Measurements from ENCODE around the gene RIMBP2. TPM values are rescaled to one million over a fixed set of nuclear protein-coding genes. Genes with fewer than 3 reads are reported as not detected.

Gene RIMBP2
- total and polyA plus RNA-seq, 5 donors, result 0.05 to 0.28 TPM; not detected in 3

DNA sequence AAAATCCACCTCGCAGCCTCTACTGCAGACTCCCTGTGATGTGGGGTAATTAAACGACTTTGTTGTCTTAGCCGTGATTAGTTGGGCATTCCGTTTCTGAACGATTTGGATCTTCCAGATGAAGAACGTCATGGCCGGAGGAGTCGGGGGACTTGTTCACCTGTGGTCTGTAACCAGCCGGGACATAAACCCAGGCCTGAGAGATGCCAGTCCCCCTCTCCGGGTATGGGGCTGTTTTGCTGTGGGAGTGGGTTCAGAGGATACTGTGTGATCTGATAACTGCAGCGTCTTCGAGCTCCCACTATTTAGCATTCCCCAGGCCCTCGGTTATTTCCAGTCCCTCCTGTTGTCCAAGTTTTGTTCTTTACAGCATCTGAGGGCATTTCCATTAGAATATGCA is 282.3 kb downstream of the RIMBP2 start:
- 94% methylated on average over 13 of the region's 13 CpGs for WGBS
- Histone ChIP-seq H3K27me3 (ENCODE audit: control insufficient read depth, insufficient read depth) (no peaks in the 10 kb centered on the region), H3K4me3 (ENCODE audit: low read length) (no peak overlapping the region), H3K4me1 (ENCODE audit: control insufficient read depth, insufficient read depth, low read length) (no peaks in the 10 kb centered on the region), H3K27ac (ENCODE audit: low read length) (no peak overlapping the region), H3K9me3 (ENCODE audit: control insufficient read depth, low read length) (no peaks in the 10 kb centered on the region)
- DNase-seq, result no peak
- ATAC-seq, result no peak
- intact Hi-C loops (cut with DNase I), result no loop called here

DNA sequence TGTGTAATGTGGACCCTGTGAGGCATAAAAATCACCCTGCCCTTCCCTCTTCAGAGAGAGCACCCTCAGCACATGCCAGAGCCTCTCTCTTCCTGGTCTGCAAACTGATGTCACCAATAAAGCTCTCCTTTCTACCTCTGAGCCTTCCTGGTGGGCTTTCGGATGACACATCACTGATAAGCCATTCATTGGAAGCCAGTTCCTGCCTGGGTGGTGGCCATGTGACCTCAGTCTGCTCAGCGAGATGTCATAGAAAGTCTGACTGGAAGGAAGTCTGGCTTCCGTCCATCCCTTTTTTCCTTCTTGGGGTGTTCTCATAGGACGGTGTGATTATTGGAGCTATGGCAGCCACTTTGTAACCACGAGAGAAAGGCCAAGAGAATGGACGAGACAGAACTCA is 282.7 kb downstream of the RIMBP2 start:
- 76% methylated on average over 6 of the region's 6 CpGs for WGBS
- H3K27ac ChIP-seq (ENCODE audit: low read length), result no peak overlapping the region
- H3K9me3 ChIP-seq (ENCODE audit: control insufficient read depth, low read length), result no peaks in the 10 kb centered on the region
- DNase-seq (no peak), ATAC-seq (no peak)
- no peaks in the 10 kb centered on the region for H3K4me1 ChIP-seq (ENCODE audit: control insufficient read depth, insufficient read depth, low read length)
- intact Hi-C loops (cut with DNase I), result no loop called here
- no peaks in the 10 kb centered on the region for H3K27me3 ChIP-seq (ENCODE audit: control insufficient read depth, insufficient read depth)
- H3K4me3 ChIP-seq (ENCODE audit: low read length), result no peak overlapping the region

DNA sequence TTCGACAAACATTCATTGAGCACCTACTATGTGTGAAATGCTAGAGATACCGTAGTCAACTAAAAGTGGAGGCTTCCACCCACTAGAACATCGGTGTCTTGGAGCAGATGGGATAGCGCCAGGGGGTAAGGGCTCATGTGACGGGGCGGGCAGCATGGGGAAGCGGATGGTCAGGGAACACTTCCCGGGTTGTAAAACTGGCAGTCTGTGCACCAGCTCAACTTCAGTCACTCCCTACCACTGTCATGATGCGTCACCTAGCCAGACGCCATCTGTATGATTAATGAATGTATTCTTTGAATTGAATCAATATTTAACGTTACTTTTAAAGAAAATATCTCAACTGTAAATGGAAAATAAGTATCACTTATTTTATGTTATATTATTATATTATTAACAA is 284.9 kb downstream of the RIMBP2 start:
- H3K4me1 ChIP-seq (ENCODE audit: control insufficient read depth, insufficient read depth, low read length), result no peaks in the 10 kb centered on the region
- no peak overlapping the region for H3K4me3 ChIP-seq (ENCODE audit: low read length)
- H3K27ac ChIP-seq (ENCODE audit: low read length), result no peak overlapping the region
- intact Hi-C loops (cut with DNase I), result no loop called here
- H3K27me3 ChIP-seq (ENCODE audit: control insufficient read depth, insufficient read depth), result no peaks in the 10 kb centered on the region
- DNase-seq (no peak), ATAC-seq (no peak)
- H3K9me3 ChIP-seq (ENCODE audit: control insufficient read depth, low read length), result no peaks in the 10 kb centered on the region
- WGBS, result 91% methylated on average over 11 of the region's 11 CpGs

DNA sequence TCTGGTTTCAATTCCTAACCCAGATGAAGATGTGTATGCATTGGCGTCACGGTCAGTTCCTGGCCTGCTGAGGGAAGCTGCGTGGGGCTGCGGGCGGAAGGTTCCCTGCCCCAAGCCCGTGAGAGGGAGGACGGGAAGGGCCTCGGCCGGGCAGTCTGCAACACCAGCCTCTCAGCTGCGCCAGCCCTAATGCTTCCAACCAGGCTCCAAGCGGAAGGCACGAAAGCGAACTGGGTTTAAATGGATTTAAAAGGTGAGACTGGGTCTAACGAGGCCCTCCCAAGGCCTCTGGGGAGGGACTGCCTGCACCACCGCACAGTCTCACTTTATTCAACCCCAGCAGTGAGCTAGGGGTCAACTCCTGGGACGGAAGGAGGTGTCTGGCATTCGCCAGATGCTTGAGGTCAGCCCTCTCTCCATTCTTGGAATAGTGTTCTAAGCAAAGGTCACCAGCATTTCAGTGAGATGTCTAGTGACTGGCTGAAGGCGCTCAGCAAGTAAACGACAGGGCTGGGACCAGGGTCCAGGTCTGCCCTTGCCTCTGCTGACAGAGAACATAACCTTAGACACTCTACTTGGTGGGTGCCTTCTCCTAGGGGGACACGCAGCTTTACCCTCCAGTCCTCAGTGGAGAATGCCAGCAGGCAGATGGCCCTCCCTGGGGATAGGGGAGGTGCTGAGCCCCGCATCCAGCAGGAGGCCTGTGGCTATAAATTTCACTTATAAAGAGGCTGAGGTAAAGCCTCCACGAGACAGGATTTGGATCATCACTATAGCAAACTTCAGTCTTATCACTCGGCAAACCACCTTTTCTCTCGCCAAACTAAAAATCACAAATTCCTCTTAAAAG is 286.2 kb downstream of the RIMBP2 start:
- ATAC-seq (no peak), DNase-seq (no peak)
- no peaks in the 10 kb centered on the region for H3K27me3 ChIP-seq (ENCODE audit: control insufficient read depth, insufficient read depth)
- WGBS, result 69% methylated on average over 24 of the region's 24 CpGs
- H3K4me1 ChIP-seq (ENCODE audit: control insufficient read depth, insufficient read depth, low read length), result no peaks in the 10 kb centered on the region
- no peak overlapping the region for H3K4me3 ChIP-seq (ENCODE audit: low read length)
- H3K27ac ChIP-seq (ENCODE audit: low read length), result no peak overlapping the region
- intact Hi-C loops (cut with DNase I), result no loop called here
- no peaks in the 10 kb centered on the region for H3K9me3 ChIP-seq (ENCODE audit: control insufficient read depth, low read length)

DNA sequence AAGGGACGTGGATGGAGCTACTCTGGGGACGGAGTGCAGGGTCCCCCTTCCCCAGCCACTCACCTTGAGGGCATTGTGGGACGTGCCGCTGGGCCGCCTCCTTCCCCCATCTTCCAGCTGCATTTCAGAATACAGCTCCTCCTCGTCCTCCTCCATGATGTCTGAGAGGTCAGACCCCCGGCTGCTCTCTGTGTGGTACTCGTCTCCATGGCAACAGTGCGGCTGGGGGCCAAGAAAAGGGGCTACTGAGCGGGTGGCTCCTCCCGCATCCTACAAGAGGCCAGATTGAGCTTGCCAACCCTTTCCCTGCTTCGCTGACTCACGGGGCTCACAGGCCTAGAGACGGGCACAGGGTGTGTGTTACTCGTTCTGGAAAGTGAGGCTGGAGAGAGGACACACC is 288.0 kb downstream of the RIMBP2 start:
- no peak overlapping the region for H3K4me3 ChIP-seq (ENCODE audit: low read length)
- intact Hi-C loops (cut with DNase I), result no loop called here
- no peaks in the 10 kb centered on the region for H3K27me3 ChIP-seq (ENCODE audit: control insufficient read depth, insufficient read depth)
- no peak overlapping the region for H3K27ac ChIP-seq (ENCODE audit: low read length)
- DNase-seq (no peak), ATAC-seq (no peak)
- H3K9me3 ChIP-seq (ENCODE audit: control insufficient read depth, low read length), result no peaks in the 10 kb centered on the region
- no peaks in the 10 kb centered on the region for H3K4me1 ChIP-seq (ENCODE audit: control insufficient read depth, insufficient read depth, low read length)
- WGBS, result 55% methylated on average over 15 of the region's 15 CpGs

DNA sequence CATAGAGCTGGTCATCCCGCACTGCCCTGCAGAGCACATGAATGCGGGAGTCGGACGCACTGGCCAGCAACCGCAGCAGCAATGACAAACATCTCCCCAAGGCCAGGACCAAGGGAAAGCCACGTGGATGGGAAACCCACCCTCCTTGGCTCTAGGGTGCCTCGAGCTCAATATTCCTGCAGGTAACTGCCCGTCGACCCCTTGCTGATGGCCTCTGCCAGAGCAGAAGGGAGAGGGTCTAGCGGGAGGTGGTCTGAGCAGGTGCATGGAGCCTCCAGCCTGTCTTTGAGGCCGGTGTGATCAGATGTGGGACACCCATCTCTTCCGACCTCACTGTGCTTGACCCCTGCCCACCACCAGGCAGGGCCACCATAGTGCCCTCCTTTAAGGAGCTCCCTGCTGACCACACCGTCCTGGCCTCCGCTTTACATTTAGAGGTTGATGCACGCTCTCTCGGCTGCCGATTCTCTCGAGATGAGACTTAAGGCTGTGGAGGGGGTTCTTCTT is 288.7 kb downstream of the RIMBP2 start:
- Histone ChIP-seq H3K4me1 (ENCODE audit: control insufficient read depth, insufficient read depth, low read length) (no peaks in the 10 kb centered on the region), H3K27ac (ENCODE audit: low read length) (no peak overlapping the region), H3K9me3 (ENCODE audit: control insufficient read depth, low read length) (no peaks in the 10 kb centered on the region), H3K4me3 (ENCODE audit: low read length) (no peak overlapping the region), H3K27me3 (ENCODE audit: control insufficient read depth, insufficient read depth) (no peaks in the 10 kb centered on the region)
- 86% methylated on average over 18 of the region's 18 CpGs for whole genome bisulfite sequencing
- ATAC-seq (no peak), DNase-seq (no peak)
- intact Hi-C loops (cut with DNase I), result no loop called here

DNA sequence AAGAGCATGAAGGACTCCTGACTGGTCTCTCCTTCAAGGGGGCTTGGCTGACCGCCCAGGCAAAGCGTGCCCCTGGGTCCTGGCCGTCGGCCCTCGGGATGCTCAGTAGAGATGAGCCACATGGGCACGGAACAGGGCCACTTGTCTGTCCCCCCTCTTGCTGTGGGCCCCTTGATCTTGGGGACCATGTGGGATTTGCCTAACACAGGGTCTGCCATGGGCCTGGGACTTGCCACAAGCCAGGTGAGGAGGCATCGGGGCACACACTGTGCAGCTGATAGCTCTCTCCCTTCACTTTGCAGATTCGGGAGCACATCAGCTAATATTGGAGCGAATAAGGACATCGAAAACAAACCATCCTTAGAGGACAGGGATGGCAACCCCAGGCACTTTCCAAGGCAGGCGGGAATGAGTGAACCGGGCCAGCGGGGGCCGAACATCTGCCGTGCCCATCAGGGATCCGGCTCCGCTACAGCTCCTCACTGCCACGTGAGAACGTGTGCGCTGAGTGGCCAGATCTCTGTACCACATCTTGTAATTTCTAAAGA is 290.3 kb downstream of the RIMBP2 start:
- WGBS, result 90% methylated on average over 20 of the region's 20 CpGs
- intact Hi-C loops (cut with DNase I), result no loop called here
- ATAC-seq (no peak), DNase-seq (no peak)
- H3K9me3 ChIP-seq (ENCODE audit: control insufficient read depth, low read length), result no peaks in the 10 kb centered on the region
- H3K4me1 ChIP-seq (ENCODE audit: control insufficient read depth, insufficient read depth, low read length), result no peaks in the 10 kb centered on the region
- H3K27ac ChIP-seq (ENCODE audit: low read length), result no peak overlapping the region
- no peaks in the 10 kb centered on the region for H3K27me3 ChIP-seq (ENCODE audit: control insufficient read depth, insufficient read depth)
- no peak overlapping the region for H3K4me3 ChIP-seq (ENCODE audit: low read length)

DNA sequence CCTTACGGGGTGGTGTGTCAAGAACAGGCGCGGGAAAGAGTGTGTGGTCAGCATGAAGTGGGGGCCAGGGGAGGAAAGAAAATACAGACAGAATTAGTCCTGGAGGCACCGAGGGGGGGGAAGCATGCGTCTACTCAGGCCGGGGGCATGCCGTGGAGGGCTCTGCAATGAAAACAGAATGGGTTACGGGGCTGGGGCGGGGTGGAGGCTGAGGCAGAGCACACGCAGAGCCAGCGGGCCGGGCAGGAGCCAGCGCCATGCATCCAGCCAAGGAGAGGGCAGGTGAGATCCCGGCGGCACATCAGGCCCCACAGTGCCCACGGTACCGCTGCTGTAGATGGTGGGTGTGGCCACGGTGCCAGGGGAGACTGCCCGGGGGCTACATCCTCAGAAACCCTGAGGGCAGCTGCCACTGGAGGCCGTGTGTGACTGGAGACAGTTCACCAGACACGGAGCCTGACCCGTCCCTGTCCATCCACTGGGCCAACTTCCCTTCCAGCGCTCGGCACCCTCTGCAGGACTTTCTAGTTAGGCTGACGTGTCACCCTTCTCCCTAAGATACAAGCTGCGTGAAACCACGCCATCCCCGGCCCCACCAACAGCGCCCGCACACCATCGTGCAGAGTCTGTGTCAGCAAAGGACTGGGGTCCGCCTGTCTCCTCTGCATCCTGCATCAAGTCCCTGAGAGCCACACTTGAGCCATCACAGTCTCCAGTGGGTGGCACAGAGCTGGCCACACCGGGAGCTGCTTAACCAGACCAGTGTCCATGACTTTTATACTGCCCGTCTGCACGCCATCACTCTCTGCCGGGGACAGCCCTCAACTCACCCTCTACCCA is 291.0 kb downstream of the RIMBP2 start:
- WGBS, result 89% methylated on average over 36 of the region's 36 CpGs
- ATAC-seq, result no peak
- no peak overlapping the region for H3K27ac ChIP-seq (ENCODE audit: low read length)
- H3K4me3 ChIP-seq (ENCODE audit: low read length), result no peak overlapping the region
- H3K9me3 ChIP-seq (ENCODE audit: control insufficient read depth, low read length), result no peaks in the 10 kb centered on the region
- intact Hi-C loops (cut with DNase I), result no loop called here
- no peaks in the 10 kb centered on the region for H3K27me3 ChIP-seq (ENCODE audit: control insufficient read depth, insufficient read depth)
- no peak for DNase-seq
- H3K4me1 ChIP-seq (ENCODE audit: control insufficient read depth, insufficient read depth, low read length), result no peaks in the 10 kb centered on the region

DNA sequence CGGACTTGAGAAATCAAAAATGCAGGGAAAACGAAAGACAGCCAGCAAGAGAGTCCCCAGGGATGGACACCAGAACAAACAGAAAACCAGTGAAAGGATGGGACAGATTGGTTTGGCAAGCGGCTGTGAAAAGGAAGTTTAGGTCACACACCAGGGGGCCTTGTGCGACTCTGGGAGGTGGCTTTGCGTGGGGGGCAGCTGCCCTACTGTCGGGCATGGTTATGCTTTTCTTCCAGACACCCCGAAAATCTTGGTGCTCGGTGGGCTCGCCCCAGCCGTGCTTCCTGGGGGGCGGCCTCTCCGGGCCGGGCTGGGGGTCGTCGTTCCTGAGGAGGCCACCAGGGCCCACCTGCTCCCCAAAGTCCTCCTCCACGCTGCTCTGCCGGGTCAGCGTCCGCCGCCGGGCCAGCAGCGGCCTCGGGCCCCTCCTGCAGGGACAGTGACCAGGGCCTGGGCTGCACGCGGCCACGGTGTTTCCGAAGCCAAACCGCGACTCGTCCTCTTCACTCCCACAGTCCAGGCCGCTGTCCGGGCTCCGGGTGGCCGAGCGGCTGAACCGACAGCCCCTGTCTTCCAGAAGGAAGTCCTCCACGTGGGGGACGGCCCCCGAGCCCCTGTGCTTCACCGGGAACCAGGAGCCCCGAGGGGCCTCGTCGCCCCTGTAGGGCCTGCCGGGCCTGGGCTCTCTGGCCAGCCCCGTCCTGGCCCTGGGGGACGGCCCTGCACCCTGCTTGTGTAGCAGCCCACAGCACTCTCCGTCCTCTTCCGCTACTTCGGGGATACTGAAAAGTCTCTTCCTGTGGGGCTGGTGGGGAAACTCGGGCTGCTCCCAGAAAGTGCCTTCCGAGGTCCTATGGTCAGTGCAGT is 291.9 kb downstream of the RIMBP2 start:
- Histone ChIP-seq H3K27ac (ENCODE audit: low read length) (no peak overlapping the region), H3K4me3 (ENCODE audit: low read length) (no peak overlapping the region), H3K4me1 (ENCODE audit: control insufficient read depth, insufficient read depth, low read length) (no peaks in the 10 kb centered on the region), H3K27me3 (ENCODE audit: control insufficient read depth, insufficient read depth) (no peaks in the 10 kb centered on the region), H3K9me3 (ENCODE audit: control insufficient read depth, low read length) (no peaks in the 10 kb centered on the region)
- intact Hi-C loops (cut with DNase I), result no loop called here
- peak in 1 of 2 donors; percentile 23 for ATAC-seq
- DNase-seq, result no peak
- 84% methylated on average over 51 of the region's 51 CpGs for WGBS

DNA sequence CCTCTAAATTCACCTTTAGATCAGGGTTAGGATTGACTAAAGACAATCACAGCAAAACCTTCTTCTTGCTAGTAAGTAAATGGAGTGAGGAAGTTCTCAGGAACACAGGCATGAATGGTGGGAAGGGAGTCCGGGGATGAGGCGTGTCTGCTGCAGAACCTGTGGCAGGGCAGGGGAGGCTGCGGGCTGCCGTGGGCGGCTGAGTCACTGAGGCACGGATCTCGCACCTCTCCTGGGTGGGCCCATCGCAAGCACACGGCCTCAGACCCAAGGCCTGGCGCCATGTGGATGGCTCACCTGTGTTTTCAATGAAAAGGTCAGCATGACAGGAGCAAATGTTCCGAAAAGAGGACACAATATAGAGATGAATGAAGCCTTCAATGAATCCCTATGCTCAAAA is 293.0 kb downstream of the RIMBP2 start:
- H3K9me3 ChIP-seq (ENCODE audit: control insufficient read depth, low read length), result no peaks in the 10 kb centered on the region
- no peaks in the 10 kb centered on the region for H3K4me1 ChIP-seq (ENCODE audit: control insufficient read depth, insufficient read depth, low read length)
- ATAC-seq, result no peak
- DNase-seq, result no peak
- 84% methylated on average over 11 of the region's 11 CpGs for WGBS
- H3K27me3 ChIP-seq (ENCODE audit: control insufficient read depth, insufficient read depth), result no peaks in the 10 kb centered on the region
- no peak overlapping the region for H3K4me3 ChIP-seq (ENCODE audit: low read length)
- intact Hi-C loops (cut with DNase I), result no loop called here
- no peak overlapping the region for H3K27ac ChIP-seq (ENCODE audit: low read length)
